ENCODE results near the gene RNF144A. TPM values are rescaled to one million over a fixed set of nuclear protein-coding genes. Genes with fewer than 3 reads are reported as not detected.

Gene RNF144A
- total and polyA plus RNA-seq, 12 donors, result 13.0 to 103 (median 42.3) TPM

DNA sequence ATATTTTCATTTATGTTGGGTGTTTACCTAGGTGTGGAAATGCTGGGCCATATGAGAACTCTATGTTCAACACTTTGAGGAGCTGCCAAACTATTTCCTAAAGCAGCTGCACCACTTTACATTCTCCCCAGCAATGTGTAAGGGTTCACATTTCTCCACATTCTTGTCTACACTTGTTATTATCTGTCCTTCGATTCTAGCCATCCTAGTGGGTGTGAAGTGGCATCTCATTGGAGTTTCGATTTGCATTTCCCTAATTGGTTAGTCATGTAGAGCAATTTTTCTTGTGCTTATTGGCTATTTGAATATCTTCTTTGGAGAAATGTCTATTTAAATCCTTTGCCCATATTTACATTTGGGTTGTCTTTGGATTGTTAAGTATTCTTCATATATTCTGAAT, 21.9 kb downstream of the RNF144A start:
- Histone ChIP-seq H3K27me3 (no peaks in the 10 kb centered on the region), H3K9me3 (replicated peaks in 1 of 3) (no peaks in the 10 kb centered on the region), H3K27ac (no peak overlapping the region), H3K4me3 (no peak overlapping the region), H3K4me1 (replicated peaks in 1 of 2) (peaks cover 0 to 19% of the 10 kb centered on the region in 2 donors), H3K36me3 (replicated peaks in 1 of 2) (peaks cover 0 to 9% of the 10 kb centered on the region in 2 donors)
- 91 to 97% (median 93%) methylated on average over 2 of the region's 2 CpGs for WGBS, 4 donors
- DNase-seq, result no peak
- TF ChIP-seq, protein P1, sequence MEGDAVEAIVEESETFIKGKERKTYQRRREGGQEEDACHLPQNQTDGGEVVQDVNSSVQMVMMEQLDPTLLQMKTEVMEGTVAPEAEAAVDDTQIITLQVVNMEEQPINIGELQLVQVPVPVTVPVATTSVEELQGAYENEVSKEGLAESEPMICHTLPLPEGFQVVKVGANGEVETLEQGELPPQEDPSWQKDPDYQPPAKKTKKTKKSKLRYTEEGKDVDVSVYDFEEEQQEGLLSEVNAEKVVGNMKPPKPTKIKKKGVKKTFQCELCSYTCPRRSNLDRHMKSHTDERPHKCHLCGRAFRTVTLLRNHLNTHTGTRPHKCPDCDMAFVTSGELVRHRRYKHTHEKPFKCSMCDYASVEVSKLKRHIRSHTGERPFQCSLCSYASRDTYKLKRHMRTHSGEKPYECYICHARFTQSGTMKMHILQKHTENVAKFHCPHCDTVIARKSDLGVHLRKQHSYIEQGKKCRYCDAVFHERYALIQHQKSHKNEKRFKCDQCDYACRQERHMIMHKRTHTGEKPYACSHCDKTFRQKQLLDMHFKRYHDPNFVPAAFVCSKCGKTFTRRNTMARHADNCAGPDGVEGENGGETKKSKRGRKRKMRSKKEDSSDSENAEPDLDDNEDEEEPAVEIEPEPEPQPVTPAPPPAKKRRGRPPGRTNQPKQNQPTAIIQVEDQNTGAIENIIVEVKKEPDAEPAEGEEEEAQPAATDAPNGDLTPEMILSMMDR (IDR thresholded peaks at IDR 0.05), result no peak
- intact Hi-C loops (cut with DNase I), result no loop called here

DNA sequence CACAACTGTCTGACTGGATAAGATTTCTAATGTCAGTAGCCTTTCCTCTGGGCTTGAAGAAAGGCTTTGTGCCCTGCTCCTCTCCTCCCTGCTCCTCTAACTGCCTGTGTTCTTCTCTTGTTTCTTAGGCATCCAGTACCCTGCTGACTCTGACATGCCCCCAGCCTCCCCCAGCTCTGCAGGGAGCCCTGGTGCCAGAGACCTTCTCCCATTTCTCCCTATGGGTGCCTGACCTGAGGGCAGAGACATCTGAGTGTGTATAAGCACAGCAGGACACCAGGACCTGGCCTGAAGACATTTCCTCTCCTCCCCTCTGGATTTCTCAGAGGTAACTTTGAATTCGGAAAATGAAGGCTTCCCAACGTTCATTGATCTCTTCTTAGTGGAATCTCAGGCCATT, 23.6 kb downstream of the RNF144A start:
- Histone ChIP-seq H3K27me3 (no peaks in the 10 kb centered on the region), H3K27ac (no peak overlapping the region), H3K9me3 (replicated peaks in 1 of 3) (no peaks in the 10 kb centered on the region), H3K4me3 (no peak overlapping the region), H3K4me1 (replicated peaks in 1 of 2) (peaks cover 10 to 27% of the 10 kb centered on the region in 2 donors), H3K36me3 (replicated peaks in 1 of 2) (peaks cover 0 to 9% of the 10 kb centered on the region in 2 donors)
- no peak for TF ChIP-seq POLR2A (IDR thresholded peaks at IDR 0.05)
- TF ChIP-seq, protein P1 (IDR thresholded peaks at IDR 0.05), result no peak
- intact Hi-C loops (cut with DNase I), result no loop called here
- peak in 1 of 7 donors; percentile 39 for DNase-seq
- WGBS, 4 donors, result 84 to 94% (median 88%) methylated on average over 2 of the region's 2 CpGs

DNA sequence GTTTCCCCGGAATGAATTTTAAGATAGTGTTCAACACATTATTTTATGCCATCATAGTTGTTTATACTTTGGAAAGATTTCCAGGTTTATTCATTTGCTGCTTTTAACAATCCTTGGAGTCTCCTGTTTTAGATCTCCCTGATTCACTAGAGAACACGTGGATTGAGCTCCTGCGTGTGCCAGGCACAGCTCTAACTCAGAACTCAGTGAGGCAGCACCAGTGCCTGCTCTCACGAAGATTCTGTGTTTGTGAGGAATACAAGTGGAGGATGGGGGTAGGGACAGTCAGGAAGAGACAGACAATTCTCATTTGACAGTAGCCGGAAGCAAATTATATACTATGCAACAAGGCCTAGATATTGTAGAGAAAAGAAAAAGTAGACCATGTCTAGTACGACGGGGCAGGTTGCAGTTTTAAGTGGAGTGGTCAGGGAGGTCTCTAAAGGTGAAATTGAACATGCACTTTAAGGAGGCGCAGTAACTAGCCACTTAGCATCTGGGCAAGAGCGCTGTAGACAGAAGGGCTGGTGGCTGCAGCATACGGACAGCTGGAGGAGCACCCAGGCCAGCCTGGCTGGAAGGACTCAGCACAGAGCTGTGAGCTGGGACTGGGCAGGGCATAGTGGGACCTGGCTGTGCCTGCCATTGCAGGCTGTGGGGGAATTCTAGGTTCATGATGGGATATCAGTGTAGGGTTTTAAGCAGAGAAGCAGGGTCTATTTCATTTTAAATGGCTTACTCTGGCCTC, 24.3 kb downstream of the RNF144A start:
- no peak for TF ChIP-seq POLR2A (IDR thresholded peaks at IDR 0.05)
- TF ChIP-seq, protein P1 (IDR thresholded peaks at IDR 0.05), result no peak
- peak in 1 of 7 donors; percentile 44 for DNase-seq
- Histone ChIP-seq H3K36me3 (replicated peaks in 1 of 2) (peaks cover 0 to 9% of the 10 kb centered on the region in 2 donors), H3K27ac (no peak overlapping the region), H3K9me3 (replicated peaks in 1 of 3) (no peaks in the 10 kb centered on the region), H3K4me3 (no peak overlapping the region), H3K27me3 (no peaks in the 10 kb centered on the region), H3K4me1 (replicated peaks in 1 of 2) (peaks cover 10 to 28% of the 10 kb centered on the region in 2 donors)
- 93 to 95% (median 94%) methylated on average over 10 of the region's 10 CpGs for WGBS, 4 donors
- intact Hi-C loops (cut with DNase I), result no loop called here

DNA sequence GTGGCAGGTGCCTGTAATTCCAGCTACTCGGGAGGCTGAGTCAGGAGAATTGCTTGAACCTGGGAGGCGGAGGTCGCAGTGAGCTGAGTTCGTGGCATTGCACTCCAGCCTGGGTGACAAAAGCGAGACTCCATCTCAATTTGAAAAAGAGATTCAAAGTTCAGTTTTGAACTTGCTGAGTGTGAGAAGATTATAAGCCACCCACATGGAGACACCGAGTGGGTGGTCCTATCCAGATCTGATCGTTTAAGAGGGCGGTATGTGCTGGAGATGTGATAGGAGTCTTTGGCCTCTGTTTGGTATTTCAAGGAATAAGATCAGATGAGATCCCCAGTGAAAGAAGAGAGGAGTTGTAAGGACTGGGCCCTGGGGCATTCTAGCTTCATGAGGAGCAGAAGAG, 25.6 kb downstream of the RNF144A start:
- H3K36me3 ChIP-seq (replicated peaks in 1 of 2), result peaks cover 0 to 9% of the 10 kb centered on the region in 2 donors
- WGBS, 4 donors, result 84 to 93% (median 91%) methylated on average over 8 of the region's 8 CpGs
- no peak overlapping the region for H3K4me3 ChIP-seq
- intact Hi-C loops (cut with DNase I), result no loop called here
- no peak overlapping the region for H3K27ac ChIP-seq
- peaks cover 10 to 35% of the 10 kb centered on the region in 2 donors for H3K4me1 ChIP-seq (replicated peaks in 1 of 2)
- no peaks in the 10 kb centered on the region for H3K9me3 ChIP-seq (replicated peaks in 1 of 3)
- peak in 1 of 7 donors; percentile 27 for DNase-seq
- H3K27me3 ChIP-seq, result no peaks in the 10 kb centered on the region
- TF ChIP-seq, protein P1 (IDR thresholded peaks at IDR 0.05), result no peak
- no peak for TF ChIP-seq POLR2A (IDR thresholded peaks at IDR 0.05)
